Body of pancreas (tissue), 4 donors: ENCODE measurements around the gene MICAL2.

Experiments used
- POLR2A ChIP-seq, 3 donors: fragments of 450-650 bp; IDR thresholded peaks; one replicate each; pipeline ENCODE4 v1.6.1; 2016; ENCODE audit warnings: antibody characterized with exemption in 3 of 3, mild to moderate bottlenecking in 2 of 3
- TF ChIP-seq, protein P1 (sequence below), 7 experiments: fragments of 450-650 bp in 4 of 7; fragments of 200-600 bp in 3 of 7; sonication (generic) in 3 of 7; IDR thresholded peaks; one replicate each; pipeline ENCODE4 v1.5.1; 2016 to 2019; ENCODE audit warnings: antibody characterized with exemption in 7 of 7

GRCh38 chr11:12123799-12124198 is 13.4 kb downstream of the MICAL2 start:
- TF ChIP-seq POLR2A (IDR thresholded peaks at IDR 0.05): no peak
- TF ChIP-seq, protein P1, sequence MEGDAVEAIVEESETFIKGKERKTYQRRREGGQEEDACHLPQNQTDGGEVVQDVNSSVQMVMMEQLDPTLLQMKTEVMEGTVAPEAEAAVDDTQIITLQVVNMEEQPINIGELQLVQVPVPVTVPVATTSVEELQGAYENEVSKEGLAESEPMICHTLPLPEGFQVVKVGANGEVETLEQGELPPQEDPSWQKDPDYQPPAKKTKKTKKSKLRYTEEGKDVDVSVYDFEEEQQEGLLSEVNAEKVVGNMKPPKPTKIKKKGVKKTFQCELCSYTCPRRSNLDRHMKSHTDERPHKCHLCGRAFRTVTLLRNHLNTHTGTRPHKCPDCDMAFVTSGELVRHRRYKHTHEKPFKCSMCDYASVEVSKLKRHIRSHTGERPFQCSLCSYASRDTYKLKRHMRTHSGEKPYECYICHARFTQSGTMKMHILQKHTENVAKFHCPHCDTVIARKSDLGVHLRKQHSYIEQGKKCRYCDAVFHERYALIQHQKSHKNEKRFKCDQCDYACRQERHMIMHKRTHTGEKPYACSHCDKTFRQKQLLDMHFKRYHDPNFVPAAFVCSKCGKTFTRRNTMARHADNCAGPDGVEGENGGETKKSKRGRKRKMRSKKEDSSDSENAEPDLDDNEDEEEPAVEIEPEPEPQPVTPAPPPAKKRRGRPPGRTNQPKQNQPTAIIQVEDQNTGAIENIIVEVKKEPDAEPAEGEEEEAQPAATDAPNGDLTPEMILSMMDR (IDR thresholded peaks at IDR 0.05): no peak
